ENCODE measurements around the gene EEF1AKMT3. TPM values are rescaled to one million over a fixed set of nuclear protein-coding genes. Genes with fewer than 3 reads are reported as not detected.

EEF1AKMT3 gene
- total and polyA plus RNA-seq, 3 donors from 2014 or later = 5.5 to 8.7 (median 8.4) TPM

DNA sequence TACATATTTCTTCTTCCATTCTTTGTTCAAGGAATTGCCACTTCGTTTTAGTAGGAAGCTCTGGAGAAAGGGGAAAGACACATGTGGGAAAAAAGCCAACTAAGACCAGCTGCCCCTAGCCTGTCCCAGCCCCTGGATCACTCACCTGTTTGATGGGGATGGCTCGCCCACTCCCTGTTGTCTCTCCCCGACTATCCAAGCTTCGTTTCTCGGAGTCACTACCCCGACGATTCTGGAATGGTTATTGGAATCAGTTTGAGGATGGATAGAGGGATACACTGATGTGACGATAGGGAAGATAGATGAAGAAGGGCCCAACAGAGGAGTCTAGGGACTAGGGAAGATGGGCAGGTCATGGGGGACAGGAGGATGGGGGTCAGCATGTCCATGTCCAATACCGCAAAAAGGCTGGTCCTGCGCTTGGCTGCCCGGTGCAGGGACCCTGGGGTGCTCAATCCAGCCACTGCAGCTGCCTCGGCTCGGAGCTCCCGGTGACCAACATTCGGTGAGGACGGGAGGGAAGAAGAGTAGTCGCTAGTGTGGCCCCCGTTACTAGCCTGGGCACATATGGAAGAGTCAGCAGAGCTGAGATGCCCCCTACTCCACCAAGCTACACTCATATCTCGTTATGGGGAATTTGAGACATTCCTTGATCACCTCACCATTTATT is 40.9 kb upstream of the EEF1AKMT3 start:
- intact Hi-C loops (cut with DNase I; ENCODE audit: low total_unique reads) = no loop called here
- Histone ChIP-seq H3K4me1 (peaks cover 9% of the 10 kb centered on the region), H3K36me3 (ENCODE audit: low read depth, missing control alignments) (no peaks in the 10 kb centered on the region), H3K4me3 (no peak overlapping the region), H3K27me3 (no peaks in the 10 kb centered on the region), H3K9me3 (no peaks in the 10 kb centered on the region), H3K27ac (no peak overlapping the region)
- 86 to 87% methylated on average over 19 of the region's 19 CpGs for WGBS, 2 donors
- no peak for DNase-seq
- TF ChIP-seq, protein P1, sequence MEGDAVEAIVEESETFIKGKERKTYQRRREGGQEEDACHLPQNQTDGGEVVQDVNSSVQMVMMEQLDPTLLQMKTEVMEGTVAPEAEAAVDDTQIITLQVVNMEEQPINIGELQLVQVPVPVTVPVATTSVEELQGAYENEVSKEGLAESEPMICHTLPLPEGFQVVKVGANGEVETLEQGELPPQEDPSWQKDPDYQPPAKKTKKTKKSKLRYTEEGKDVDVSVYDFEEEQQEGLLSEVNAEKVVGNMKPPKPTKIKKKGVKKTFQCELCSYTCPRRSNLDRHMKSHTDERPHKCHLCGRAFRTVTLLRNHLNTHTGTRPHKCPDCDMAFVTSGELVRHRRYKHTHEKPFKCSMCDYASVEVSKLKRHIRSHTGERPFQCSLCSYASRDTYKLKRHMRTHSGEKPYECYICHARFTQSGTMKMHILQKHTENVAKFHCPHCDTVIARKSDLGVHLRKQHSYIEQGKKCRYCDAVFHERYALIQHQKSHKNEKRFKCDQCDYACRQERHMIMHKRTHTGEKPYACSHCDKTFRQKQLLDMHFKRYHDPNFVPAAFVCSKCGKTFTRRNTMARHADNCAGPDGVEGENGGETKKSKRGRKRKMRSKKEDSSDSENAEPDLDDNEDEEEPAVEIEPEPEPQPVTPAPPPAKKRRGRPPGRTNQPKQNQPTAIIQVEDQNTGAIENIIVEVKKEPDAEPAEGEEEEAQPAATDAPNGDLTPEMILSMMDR (IDR thresholded peaks at IDR 0.05) = no peak
- TF ChIP-seq POLR2A (IDR thresholded peaks at IDR 0.05) = no peak

DNA sequence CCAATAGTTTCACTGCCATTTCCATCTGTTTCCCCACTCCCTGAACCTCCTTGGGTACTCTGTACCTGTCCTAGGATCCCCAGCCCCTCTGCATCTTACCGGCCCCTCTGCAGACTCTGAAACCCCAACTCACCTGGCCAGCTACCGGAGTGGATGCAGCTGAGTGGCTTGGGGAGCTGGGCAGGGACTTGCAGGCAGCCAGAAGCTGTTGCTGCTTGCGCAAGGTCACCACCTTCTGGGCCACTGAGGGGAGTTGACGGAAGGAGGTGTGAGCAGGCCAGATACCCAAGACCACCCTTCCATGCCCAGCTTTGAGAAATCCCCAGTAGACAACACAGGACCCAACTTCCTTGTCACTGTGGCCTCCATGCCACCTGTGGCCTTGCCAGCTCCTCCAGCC is 40.1 kb upstream of the EEF1AKMT3 start:
- no peaks in the 10 kb centered on the region for H3K9me3 ChIP-seq
- no peak for TF ChIP-seq POLR2A (IDR thresholded peaks at IDR 0.05)
- TF ChIP-seq, protein P1 (IDR thresholded peaks at IDR 0.05) = no peak
- intact Hi-C loops (cut with DNase I; ENCODE audit: low total_unique reads) = no loop called here

DNA sequence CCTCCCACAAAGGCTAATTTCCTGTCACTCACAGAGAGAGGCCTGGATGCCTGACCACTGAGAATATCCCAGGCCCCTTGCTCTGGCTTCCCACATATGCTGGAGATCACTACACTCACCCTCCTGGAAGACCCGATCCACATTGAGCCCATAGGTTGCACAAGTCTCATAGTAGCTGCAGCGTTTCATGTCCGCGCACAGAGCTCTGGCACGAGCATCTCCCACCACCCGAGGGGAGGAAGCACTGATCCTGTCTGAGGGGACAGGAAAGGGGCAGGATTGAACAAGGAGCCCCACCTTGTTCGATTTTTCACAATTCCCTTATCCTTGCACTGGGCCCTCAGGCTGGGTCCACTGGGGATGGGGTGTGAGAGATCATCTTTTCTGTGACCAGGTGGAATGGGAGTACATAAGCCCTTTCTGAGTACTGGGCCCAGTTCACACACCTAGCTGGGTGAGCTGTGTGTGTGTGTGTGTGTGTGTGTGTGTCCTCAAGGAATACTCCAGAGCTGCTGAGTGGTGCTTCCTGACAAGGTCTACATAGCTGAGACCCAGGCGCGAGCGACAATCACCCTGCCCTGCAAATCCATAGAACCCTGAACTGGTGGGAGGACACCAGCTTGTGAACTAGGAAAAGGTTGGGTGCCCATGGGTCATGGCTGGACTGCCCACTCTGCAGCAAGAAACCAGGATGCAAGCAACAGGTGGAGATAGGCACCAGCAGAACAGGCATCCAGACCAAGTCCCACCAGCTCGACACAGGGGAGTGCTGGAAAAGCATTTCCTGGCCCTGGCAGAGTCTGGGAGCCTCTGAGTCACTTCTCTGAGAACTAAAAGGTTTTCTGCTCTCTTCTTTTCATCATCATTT is 39.5 kb upstream of the EEF1AKMT3 start:
- no peaks in the 10 kb centered on the region for H3K36me3 ChIP-seq (ENCODE audit: low read depth, missing control alignments)
- no peaks in the 10 kb centered on the region for H3K27me3 ChIP-seq
- H3K27ac ChIP-seq = no peak overlapping the region
- 83 to 86% methylated on average over 11 of the region's 11 CpGs for WGBS, 2 donors
- TF ChIP-seq POLR2A (IDR thresholded peaks at IDR 0.05) = no peak
- TF ChIP-seq, protein P1 (IDR thresholded peaks at IDR 0.05) = no peak
- H3K9me3 ChIP-seq = no peaks in the 10 kb centered on the region
- intact Hi-C loops (cut with DNase I; ENCODE audit: low total_unique reads) = no loop called here
- no peak for DNase-seq
- H3K4me1 ChIP-seq = peaks cover 10% of the 10 kb centered on the region
- no peak overlapping the region for H3K4me3 ChIP-seq

More for the DNA sequence above, 40.1 kb upstream of the EEF1AKMT3 start:
- Histone ChIP-seq H3K27me3 (no peaks in the 10 kb centered on the region), H3K36me3 (ENCODE audit: low read depth, missing control alignments) (no peaks in the 10 kb centered on the region), H3K4me3 (no peak overlapping the region), H3K27ac (no peak overlapping the region), H3K4me1 (peaks cover 7% of the 10 kb centered on the region)
- no peak for DNase-seq
- WGBS, 2 donors = 89% methylated on average over 4 of the region's 4 CpGs

DNA sequence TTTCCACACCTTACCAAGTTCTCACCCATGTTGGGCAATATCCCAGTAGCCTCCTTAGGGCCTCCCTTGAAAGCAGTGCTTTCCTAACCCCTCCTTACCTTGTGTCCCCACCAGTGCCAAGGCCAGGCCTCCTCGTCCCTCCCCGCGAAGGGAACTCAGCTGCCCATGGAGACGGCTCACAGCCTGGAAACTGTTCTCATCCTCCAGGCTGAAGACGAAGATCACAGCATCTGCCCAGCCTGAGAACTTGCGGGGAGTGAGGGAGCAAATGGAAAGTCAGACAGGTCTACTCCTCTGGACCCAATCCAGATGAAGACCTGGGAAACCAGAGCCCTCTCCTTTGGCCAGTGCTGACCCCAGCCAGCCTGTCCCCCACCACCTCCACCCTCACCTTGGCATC is 38.5 kb upstream of the EEF1AKMT3 start:
- H3K36me3 ChIP-seq (ENCODE audit: low read depth, missing control alignments) = no peaks in the 10 kb centered on the region
- intact Hi-C loops (cut with DNase I; ENCODE audit: low total_unique reads) = no loop called here

More for the DNA sequence above, 38.5 kb upstream of the EEF1AKMT3 start:
- Histone ChIP-seq H3K9me3 (no peaks in the 10 kb centered on the region), H3K27ac (no peak overlapping the region), H3K4me1 (peaks cover 15% of the 10 kb centered on the region), H3K27me3 (no peaks in the 10 kb centered on the region), H3K4me3 (no peak overlapping the region)
- DNase-seq = no peak
- TF ChIP-seq, protein P1 (IDR thresholded peaks at IDR 0.05) = no peak
- TF ChIP-seq POLR2A (IDR thresholded peaks at IDR 0.05) = no peak
- 80 to 100% methylated on average over 2 to 6 of the region's 6 CpGs for WGBS, 2 donors

Measured in testis (tissue), 3 donors.